Activated naive CD8-positive, alpha-beta T cell treated with anti-CD3 and anti-CD28 coated beads for 36 hours (primary cell): ENCODE measurements around the gene STXBP5. TPM values are rescaled to one million over a fixed set of nuclear protein-coding genes. Genes with fewer than 3 reads are reported as not detected.

Experiments
- DNase-seq: peaks from one replicate; pipeline ENCODE4 v3.0.0; 2021
- H3K27ac Mint-ChIP-seq: one replicate; pipeline ENCODE4 v1.8.0; 2022; ENCODE audit warnings: mild to moderate bottlenecking, moderate library complexity, mixed read lengths
- H3K27me3 Mint-ChIP-seq: one replicate; pipeline ENCODE4 v1.8.0; 2022; ENCODE audit warnings: mild to moderate bottlenecking, mixed read lengths
- H3K36me3 Mint-ChIP-seq: one replicate; pipeline ENCODE4 v1.8.0; 2021; ENCODE audit warnings: mild to moderate bottlenecking, mixed read lengths
- H3K4me1 Mint-ChIP-seq: one replicate; pipeline ENCODE4 v1.8.0; 2021; ENCODE audit warnings: mixed read lengths
- H3K4me3 Mint-ChIP-seq: one replicate; pipeline ENCODE4 v1.8.0; 2022; ENCODE audit warnings: mild to moderate bottlenecking, moderate library complexity, mixed read lengths
- H3K9me3 Mint-ChIP-seq: one replicate; pipeline ENCODE4 v1.8.0; 2022; ENCODE audit warnings: mixed read lengths
- total RNA-seq, 2 experiments: library from RNA; stranded (reverse); gene quantifications; one replicate each; pipeline ENCODE4 v1.2.3, GENCODE V29; 2021

The STXBP5 gene
- total RNA-seq, 2 experiments from 2014 or later = 11.9 to 14.2 TPM

GRCh38 chr6:147274776-147275175 is 70.6 kb downstream of the STXBP5 start:
- no peak for DNase-seq
- H3K9me3 Mint-ChIP-seq = peaks cover 3% of the 10 kb centered on the region
- H3K4me3 Mint-ChIP-seq = no peak overlapping the region
- no peak overlapping the region for H3K27ac Mint-ChIP-seq
- no peaks in the 10 kb centered on the region for H3K27me3 Mint-ChIP-seq
- H3K4me1 Mint-ChIP-seq = peaks cover 11% of the 10 kb centered on the region
- peaks cover 47% of the 10 kb centered on the region for H3K36me3 Mint-ChIP-seq

DNA sequence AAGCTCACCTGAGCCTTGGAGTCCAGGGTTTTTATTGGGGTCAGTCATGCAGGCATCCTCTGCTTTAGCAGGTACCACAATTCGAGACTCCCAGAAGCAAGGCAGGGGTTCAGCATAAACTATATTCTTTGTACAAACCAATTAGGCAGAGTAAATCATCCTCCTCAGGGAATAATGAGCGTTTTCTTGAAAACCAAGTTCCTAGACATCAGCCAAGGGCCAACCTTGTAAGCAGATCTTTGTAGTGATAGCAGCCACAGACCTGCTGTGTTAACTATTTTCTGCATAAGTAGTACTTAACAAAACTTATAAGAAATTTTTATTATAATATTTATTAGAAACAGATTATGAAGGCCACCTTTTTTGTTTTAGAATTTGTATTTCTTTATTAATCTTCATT is 74.7 kb downstream of the STXBP5 start:
- Mint-ChIP-seq H3K36me3 (peaks cover 47% of the 10 kb centered on the region), H3K4me1 (peaks cover 32% of the 10 kb centered on the region), H3K27ac (no peak overlapping the region), H3K9me3 (peaks cover 1% of the 10 kb centered on the region), H3K27me3 (no peaks in the 10 kb centered on the region), H3K4me3 (no peak overlapping the region)
- DNase-seq = no peak

- Mint-ChIP-seq H3K27me3 (no peaks in the 10 kb centered on the region), H3K9me3 (peaks cover 1% of the 10 kb centered on the region), H3K4me1 (peaks cover 32% of the 10 kb centered on the region), H3K27ac (peak overlapping the region; percentile 68), H3K4me3 (no peak overlapping the region), H3K36me3 (peaks cover 45% of the 10 kb centered on the region)
- DNase-seq = no peak
Measured at GRCh38 chr6:147279427-147279826, 75.2 kb downstream of the STXBP5 start.

- DNase-seq = no peak
- H3K4me3 Mint-ChIP-seq = peak overlapping the region; percentile 18
- H3K4me1 Mint-ChIP-seq = peaks cover 42% of the 10 kb centered on the region
- H3K27me3 Mint-ChIP-seq = no peaks in the 10 kb centered on the region
- H3K9me3 Mint-ChIP-seq = peaks cover 1% of the 10 kb centered on the region
- H3K27ac Mint-ChIP-seq = peak overlapping the region; percentile 85
- H3K36me3 Mint-ChIP-seq = peaks cover 40% of the 10 kb centered on the region
Measured at GRCh38 chr6:147281895-147282565, 77.8 kb downstream of the STXBP5 start.

- Mint-ChIP-seq H3K27ac (peak overlapping the region; percentile 85), H3K27me3 (no peaks in the 10 kb centered on the region), H3K36me3 (peaks cover 36% of the 10 kb centered on the region), H3K4me1 (peaks cover 42% of the 10 kb centered on the region), H3K4me3 (no peak overlapping the region), H3K9me3 (no peaks in the 10 kb centered on the region)
- DNase-seq = no peak
Measured at GRCh38 chr6:147282566-147282959, 78.3 kb downstream of the STXBP5 start.

DNA sequence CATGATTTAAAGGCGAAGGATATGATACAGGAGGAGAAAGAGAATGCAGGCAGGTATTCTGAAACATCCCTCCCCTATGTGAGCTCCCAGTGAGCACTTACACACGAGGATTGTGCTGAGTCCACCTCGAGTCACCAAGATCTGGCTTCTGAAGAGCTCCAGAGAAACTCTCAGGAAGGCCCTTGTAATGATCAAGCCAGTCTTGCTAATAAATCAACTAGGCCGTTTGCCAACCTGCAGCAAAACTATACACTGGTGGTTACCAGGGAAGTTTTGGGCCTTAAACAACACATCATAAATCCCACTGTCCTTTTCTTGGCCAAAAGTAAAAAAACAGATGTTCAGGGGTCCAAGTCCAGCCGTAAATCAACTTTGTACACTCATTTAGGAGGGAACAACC is 79.2 kb downstream of the STXBP5 start:
- Mint-ChIP-seq H3K27me3 (no peaks in the 10 kb centered on the region), H3K4me3 (no peak overlapping the region), H3K4me1 (peaks cover 42% of the 10 kb centered on the region), H3K36me3 (peaks cover 32% of the 10 kb centered on the region), H3K27ac (no peak overlapping the region), H3K9me3 (no peaks in the 10 kb centered on the region)
- DNase-seq = no peak

DNA sequence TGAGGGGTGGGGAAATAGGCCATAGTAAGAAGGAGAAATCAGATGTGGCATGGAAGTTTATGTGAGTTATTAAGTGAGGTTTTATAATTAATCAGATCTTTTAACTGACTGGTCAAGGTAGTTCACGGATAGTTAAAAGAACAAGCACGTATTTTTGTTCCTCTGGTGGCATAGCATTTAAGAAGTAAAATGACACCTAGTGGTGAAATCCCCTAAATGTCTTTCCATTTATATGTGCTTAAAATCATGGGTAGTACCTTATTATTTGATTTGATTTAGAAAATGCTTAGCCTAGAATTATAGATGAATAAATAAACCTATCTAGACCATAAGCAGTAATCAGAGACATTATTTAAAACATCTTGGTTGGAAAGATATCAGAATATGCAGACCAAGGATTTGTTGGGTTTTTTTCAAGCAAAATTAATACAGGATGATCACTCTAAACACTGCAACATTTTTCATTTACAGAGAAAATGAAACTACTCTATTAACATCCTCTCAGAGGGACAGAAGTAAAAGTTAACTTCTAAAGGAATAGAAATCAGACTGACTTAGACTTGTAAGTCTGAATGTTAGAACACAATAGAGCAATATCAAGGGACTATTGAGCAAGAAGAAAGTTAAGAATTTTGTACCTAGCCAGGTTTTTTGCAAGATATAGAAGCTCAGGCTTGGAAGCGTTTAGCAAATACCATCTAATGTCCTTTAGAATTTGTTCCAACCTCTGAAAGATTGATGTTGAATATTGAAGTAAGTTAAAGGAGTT is 81.1 kb downstream of the STXBP5 start:
- H3K27ac Mint-ChIP-seq = peak overlapping the region; percentile 42
- no peaks in the 10 kb centered on the region for H3K27me3 Mint-ChIP-seq
- H3K4me3 Mint-ChIP-seq = no peak overlapping the region
- peaks cover 26% of the 10 kb centered on the region for H3K36me3 Mint-ChIP-seq
- peaks cover 31% of the 10 kb centered on the region for H3K4me1 Mint-ChIP-seq
- DNase-seq = no peak
- H3K9me3 Mint-ChIP-seq = no peaks in the 10 kb centered on the region

- Mint-ChIP-seq H3K4me3 (no peak overlapping the region), H3K27me3 (no peaks in the 10 kb centered on the region), H3K27ac (no peak overlapping the region), H3K36me3 (peaks cover 12% of the 10 kb centered on the region), H3K4me1 (peaks cover 16% of the 10 kb centered on the region), H3K9me3 (no peaks in the 10 kb centered on the region)
- no peak for DNase-seq
Measured at GRCh38 chr6:147287869-147288271, 83.7 kb downstream of the STXBP5 start.

DNA sequence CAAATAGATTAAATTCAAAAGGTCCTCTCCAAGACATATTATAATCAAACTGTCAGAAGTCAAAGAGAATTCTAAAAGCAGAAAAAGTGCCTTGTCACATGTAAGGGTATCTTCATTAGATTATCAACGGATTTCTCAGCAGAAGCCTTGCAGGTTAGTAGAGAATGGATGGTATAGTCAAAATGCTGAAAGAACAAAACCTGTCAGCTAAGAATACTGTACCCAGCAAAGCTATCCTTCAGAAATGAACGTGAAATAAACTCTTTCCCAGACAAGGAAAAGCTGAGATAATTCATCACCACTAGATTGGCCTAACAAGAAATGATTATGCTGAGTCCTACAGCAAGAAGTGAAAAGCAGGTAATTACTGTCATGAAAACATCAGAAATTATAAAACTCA is 92.9 kb downstream of the STXBP5 start:
- peaks cover 79% of the 10 kb centered on the region for H3K36me3 Mint-ChIP-seq

GRCh38 chr6:147297663-147298316 is 93.6 kb downstream of the STXBP5 start:
- peak overlapping the region; percentile 12 for H3K27ac Mint-ChIP-seq
- no peaks in the 10 kb centered on the region for H3K27me3 Mint-ChIP-seq
- no peak overlapping the region for H3K4me3 Mint-ChIP-seq
- H3K36me3 Mint-ChIP-seq = peaks cover 82% of the 10 kb centered on the region
- H3K9me3 Mint-ChIP-seq = peaks cover 42% of the 10 kb centered on the region
- peaks cover 3% of the 10 kb centered on the region for H3K4me1 Mint-ChIP-seq
- DNase-seq = no peak

More for the DNA sequence above, 92.9 kb downstream of the STXBP5 start:
- Mint-ChIP-seq H3K4me3 (no peak overlapping the region), H3K27me3 (no peaks in the 10 kb centered on the region), H3K27ac (no peak overlapping the region), H3K4me1 (peaks cover 3% of the 10 kb centered on the region), H3K9me3 (peaks cover 39% of the 10 kb centered on the region)
- no peak for DNase-seq

- Mint-ChIP-seq H3K4me1 (peaks cover 3% of the 10 kb centered on the region), H3K27me3 (no peaks in the 10 kb centered on the region), H3K4me3 (no peak overlapping the region), H3K27ac (no peak overlapping the region), H3K36me3 (peaks cover 83% of the 10 kb centered on the region), H3K9me3 (peaks cover 45% of the 10 kb centered on the region)
- DNase-seq = no peak
Measured at GRCh38 chr6:147298461-147298860, 94.2 kb downstream of the STXBP5 start.

GRCh38 chr6:147299035-147299434 is 94.8 kb downstream of the STXBP5 start:
- Mint-ChIP-seq H3K9me3 (peaks cover 50% of the 10 kb centered on the region), H3K36me3 (peaks cover 85% of the 10 kb centered on the region), H3K27ac (no peak overlapping the region)

DNA sequence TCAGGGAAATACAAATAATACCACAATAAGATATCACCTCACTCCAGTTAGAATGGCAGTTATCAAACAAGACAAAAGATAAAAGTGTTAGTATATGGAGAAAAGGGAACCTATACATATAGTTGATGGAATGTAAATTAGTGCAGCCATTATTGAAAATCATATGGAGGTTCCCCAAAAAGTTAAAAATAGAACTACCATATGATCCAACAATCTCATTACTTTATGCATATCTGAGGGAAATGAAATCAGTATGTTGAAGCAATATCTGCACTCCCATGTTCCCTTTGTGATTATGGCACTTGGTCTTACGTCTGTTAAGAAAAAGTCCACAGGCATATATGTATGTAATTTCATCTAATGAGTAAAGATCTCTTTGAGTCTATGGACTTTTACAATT is 96.9 kb downstream of the STXBP5 start:
- no peaks in the 10 kb centered on the region for H3K27me3 Mint-ChIP-seq
- H3K27ac Mint-ChIP-seq = no peak overlapping the region
- peaks cover 45% of the 10 kb centered on the region for H3K9me3 Mint-ChIP-seq
- peaks cover 81% of the 10 kb centered on the region for H3K36me3 Mint-ChIP-seq
- H3K4me3 Mint-ChIP-seq = no peak overlapping the region
- H3K4me1 Mint-ChIP-seq = peaks cover 3% of the 10 kb centered on the region
- no peak for DNase-seq

More at GRCh38 chr6:147299035-147299434, 94.8 kb downstream of the STXBP5 start:
- peaks cover 3% of the 10 kb centered on the region for H3K4me1 Mint-ChIP-seq
- H3K27me3 Mint-ChIP-seq = no peaks in the 10 kb centered on the region
- DNase-seq = no peak
- H3K4me3 Mint-ChIP-seq = no peak overlapping the region

DNA sequence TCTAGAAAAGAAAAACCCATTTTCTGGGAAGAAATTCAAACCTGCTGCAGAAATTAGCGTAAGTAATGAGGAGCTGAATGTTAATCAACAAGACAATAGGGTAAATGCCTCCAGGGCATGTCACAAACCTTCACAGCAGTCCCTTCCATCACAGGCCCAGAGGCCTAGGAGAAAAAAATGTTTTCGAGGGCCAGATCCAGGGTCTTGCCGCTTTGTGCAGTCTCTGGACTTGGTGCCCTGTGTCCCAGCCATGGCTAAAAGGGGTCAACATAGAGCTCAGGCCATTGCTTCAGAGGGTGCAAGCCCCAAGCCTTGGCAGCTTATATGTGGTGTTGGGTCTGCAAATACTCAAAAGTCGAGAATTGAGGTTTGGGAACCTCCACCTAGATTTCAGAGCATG is 99.8 kb downstream of the STXBP5 start:
- no peak for DNase-seq
- Mint-ChIP-seq H3K4me1 (no peaks in the 10 kb centered on the region), H3K27me3 (no peaks in the 10 kb centered on the region), H3K9me3 (peaks cover 23% of the 10 kb centered on the region), H3K36me3 (peaks cover 52% of the 10 kb centered on the region), H3K4me3 (no peak overlapping the region), H3K27ac (no peak overlapping the region)

- Mint-ChIP-seq H3K27ac (no peak overlapping the region), H3K27me3 (no peaks in the 10 kb centered on the region), H3K4me1 (no peaks in the 10 kb centered on the region), H3K36me3 (peaks cover 7% of the 10 kb centered on the region), H3K4me3 (no peak overlapping the region), H3K9me3 (no peaks in the 10 kb centered on the region)
- no peak for DNase-seq
Measured at GRCh38 chr6:147310521-147310920, 106.3 kb downstream of the STXBP5 start.
